Measurements from ENCODE around the gene PMEPA1. TPM values are rescaled to one million over a fixed set of nuclear protein-coding genes. Genes with fewer than 3 reads are reported as not detected.

Gene PMEPA1
- total RNA-seq, 4 donors from 2014 or later: 9.6 to 47.5 (median 18.9) TPM

DNA sequence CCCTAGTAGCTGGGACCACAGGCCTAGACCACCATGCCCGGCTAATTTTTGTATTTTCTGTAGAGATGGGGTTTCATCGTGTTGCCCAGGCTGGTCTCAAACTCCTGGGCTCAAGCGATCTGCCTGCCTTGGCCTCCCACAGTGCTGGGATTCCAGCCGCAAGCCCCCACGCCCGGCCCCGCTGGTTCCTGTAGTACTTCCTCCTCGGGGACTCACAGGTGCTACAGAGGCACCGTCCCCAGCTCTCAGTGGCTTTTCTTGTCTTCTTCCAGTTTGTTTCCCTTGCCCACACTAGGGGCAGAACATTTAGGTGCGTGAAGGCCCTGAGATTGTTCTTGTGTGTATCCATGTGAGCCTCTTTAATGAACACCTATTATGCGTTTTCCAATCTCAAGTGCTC lies 88.8 kb downstream of the PMEPA1 start:
- ATAC-seq: no peak
- H3K4me3 ChIP-seq: no peak overlapping the region
- H3K27ac ChIP-seq: no peak overlapping the region
- H3K4me1 ChIP-seq: no peaks in the 10 kb centered on the region
- H3K36me3 ChIP-seq: no peaks in the 10 kb centered on the region
- H3K27me3 ChIP-seq: peaks cover 33% of the 10 kb centered on the region
- 84% methylated on average over 6 of the region's 11 CpGs; no CpG with 5 or more reads in 1 of the 2 donors for WGBS, 2 donors (ENCODE audit: low coverage in 1 of 2)
- TF ChIP-seq POLR2AphosphoS5 (IDR thresholded peaks at IDR 0.05): no peak
- TF ChIP-seq, protein P1, sequence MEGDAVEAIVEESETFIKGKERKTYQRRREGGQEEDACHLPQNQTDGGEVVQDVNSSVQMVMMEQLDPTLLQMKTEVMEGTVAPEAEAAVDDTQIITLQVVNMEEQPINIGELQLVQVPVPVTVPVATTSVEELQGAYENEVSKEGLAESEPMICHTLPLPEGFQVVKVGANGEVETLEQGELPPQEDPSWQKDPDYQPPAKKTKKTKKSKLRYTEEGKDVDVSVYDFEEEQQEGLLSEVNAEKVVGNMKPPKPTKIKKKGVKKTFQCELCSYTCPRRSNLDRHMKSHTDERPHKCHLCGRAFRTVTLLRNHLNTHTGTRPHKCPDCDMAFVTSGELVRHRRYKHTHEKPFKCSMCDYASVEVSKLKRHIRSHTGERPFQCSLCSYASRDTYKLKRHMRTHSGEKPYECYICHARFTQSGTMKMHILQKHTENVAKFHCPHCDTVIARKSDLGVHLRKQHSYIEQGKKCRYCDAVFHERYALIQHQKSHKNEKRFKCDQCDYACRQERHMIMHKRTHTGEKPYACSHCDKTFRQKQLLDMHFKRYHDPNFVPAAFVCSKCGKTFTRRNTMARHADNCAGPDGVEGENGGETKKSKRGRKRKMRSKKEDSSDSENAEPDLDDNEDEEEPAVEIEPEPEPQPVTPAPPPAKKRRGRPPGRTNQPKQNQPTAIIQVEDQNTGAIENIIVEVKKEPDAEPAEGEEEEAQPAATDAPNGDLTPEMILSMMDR (IDR thresholded peaks at IDR 0.05): no peak
- no peak for TF ChIP-seq EP300 (IDR thresholded peaks at IDR 0.05)
- TF ChIP-seq POLR2A (IDR thresholded peaks at IDR 0.05): no peak
- H3K9me3 ChIP-seq: peaks cover 0 to 6% (median 0%) of the 10 kb centered on the region in 3 donors

DNA sequence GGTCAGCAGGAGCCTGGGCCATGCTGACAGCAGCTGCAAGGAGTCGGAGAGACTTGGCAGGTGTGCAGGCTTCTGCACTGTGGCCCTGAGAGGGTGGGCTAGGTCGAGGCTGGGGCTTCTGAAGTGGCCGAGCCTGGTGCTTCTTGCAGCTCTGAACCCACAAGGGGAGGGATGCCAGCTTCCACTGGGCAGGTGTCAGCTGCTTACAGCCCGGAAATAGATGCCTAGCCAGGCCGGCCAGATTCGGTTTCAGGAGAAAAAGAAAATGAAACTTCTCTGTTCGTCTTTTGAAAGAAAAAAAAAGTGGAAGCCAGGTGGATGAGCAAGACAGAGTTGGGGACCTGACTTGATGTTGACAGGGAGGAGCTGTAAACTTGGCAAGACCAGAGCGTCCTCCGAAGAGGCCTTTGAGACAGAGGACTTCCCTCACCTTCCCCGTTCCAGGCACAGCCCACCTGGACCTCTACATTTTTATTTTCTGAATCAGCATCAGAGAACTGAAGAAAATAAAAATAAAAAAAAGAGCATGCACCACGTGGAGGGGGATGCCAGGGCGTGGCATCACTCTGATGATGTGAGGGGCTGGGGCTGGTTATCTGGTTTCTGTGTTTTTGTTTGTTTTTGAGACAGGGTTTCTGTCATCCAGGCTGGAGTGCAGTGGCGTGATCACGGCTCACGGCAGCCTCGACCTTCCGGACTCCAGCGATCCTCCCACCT lies 89.4 kb downstream of the PMEPA1 start, which contains the start of gene ZBP1:
TSS of gene ZBP1 (minus strand) at position 153 of the 717 bp plus-strand sequence. CDS start at position 22, 131 bp downstream.
- 69 to 70% methylated on average over 6 to 15 of the region's 18 CpGs for WGBS, 2 donors (ENCODE audit: low coverage in 1 of 2)
- Histone ChIP-seq H3K27me3 (peaks cover 37% of the 10 kb centered on the region), H3K4me3 (no peak within 1 kb of the TSS), H3K27ac (no peak within 1 kb of the TSS), H3K36me3 (no peaks in the 10 kb centered on the region), H3K9me3 (peaks cover 0 to 4% (median 0%) of the 10 kb centered on the region in 3 donors), H3K4me1 (no peaks in the 10 kb centered on the region)
- ATAC-seq: no peak
- TF ChIP-seq EP300 (IDR thresholded peaks at IDR 0.05) (no peak), POLR2A (IDR thresholded peaks at IDR 0.05) (no peak), POLR2AphosphoS5 (IDR thresholded peaks at IDR 0.05) (no peak)
- TF ChIP-seq, protein P1 (IDR thresholded peaks at IDR 0.05): no peak

DNA sequence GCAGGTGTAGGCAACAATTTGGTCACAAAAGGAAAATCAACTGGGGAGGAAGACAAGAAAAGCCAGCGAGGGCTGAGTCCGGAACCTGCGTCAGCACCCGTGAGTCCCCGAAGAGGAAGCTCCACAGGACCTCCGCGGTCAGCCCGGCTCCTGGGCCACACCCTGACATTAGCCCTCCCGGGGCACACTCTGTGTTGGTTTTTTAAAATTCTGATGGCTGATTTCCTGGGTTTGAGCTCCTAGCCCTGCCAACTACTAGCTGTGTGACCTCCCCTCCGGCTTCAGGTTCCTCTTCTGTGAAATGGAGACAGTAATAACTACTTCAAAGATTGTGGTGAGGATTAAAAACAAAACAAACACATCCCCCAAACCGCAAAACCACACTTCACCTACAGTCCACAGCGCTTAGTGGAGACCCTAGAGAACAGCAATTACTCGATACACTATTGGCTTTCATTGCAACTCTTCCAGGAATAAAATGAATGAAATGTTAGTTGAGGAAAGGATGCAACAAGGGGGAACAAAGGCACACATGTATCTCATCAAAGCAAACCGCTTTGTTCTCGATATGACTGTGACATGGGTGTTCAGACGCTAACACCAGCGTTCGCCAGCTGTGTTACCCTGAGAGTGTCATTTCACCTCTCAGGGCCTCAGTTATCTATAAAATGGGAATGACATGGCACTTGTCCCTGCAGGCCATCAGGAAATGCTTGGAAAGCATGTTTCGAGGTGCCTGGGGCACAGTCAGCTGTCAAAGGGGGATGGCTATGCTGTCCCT lies 90.6 kb downstream of the PMEPA1 start:
- Histone ChIP-seq H3K27me3 (peaks cover 37% of the 10 kb centered on the region), H3K4me3 (no peak overlapping the region), H3K4me1 (no peaks in the 10 kb centered on the region), H3K36me3 (no peaks in the 10 kb centered on the region), H3K9me3 (no peaks in the 10 kb centered on the region), H3K27ac (peak overlapping the region in 1 of 4 donors; percentile 49)
- peak; percentile 62 for ATAC-seq
- no peak for TF ChIP-seq EP300 (IDR thresholded peaks at IDR 0.05)
- WGBS, 2 donors (ENCODE audit: low coverage in 1 of 2): 74 to 83% methylated on average over 12 to 16 of the region's 19 CpGs

DNA sequence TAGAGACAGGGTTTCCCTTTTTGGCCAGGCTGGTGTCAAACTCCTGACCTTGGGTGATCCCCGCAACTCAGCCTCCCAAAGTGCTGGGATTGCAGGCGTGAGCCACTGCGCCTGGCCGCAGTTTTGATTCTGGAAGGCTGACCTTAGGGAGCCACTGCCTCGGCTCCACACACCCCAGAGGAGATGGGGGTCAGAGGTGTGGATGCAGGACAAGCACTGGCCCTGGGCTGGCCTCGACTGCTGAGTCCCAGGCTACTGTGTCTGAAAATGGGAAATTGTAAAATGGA lies 91.1 kb downstream of the PMEPA1 start:
- H3K27ac ChIP-seq: peak overlapping the region in 1 of 4 donors; percentile 49
- WGBS, 2 donors (ENCODE audit: low coverage in 1 of 2): no CpG with 5 or more reads among the region's 6 CpGs
- ATAC-seq: peak; percentile 5

More for the DNA sequence above, 91.1 kb downstream of the PMEPA1 start:
- peaks cover 37% of the 10 kb centered on the region for H3K27me3 ChIP-seq
- no peak overlapping the region for H3K4me3 ChIP-seq
- H3K9me3 ChIP-seq: no peaks in the 10 kb centered on the region
- TF ChIP-seq, protein P1 (IDR thresholded peaks at IDR 0.05): no peak
- no peak for TF ChIP-seq POLR2A (IDR thresholded peaks at IDR 0.05)
- TF ChIP-seq POLR2AphosphoS5 (IDR thresholded peaks at IDR 0.05): no peak
- no peak for TF ChIP-seq EP300 (IDR thresholded peaks at IDR 0.05)
- H3K4me1 ChIP-seq: no peaks in the 10 kb centered on the region
- H3K36me3 ChIP-seq: no peaks in the 10 kb centered on the region
